ENCODE data around the gene SLC38A6.
"Not testable (repeated sequence)": the region's sequence is repeated elsewhere in the genome, so short reads cannot be mapped to it uniquely, and the experiment has no call there.

SLC38A6 gene

GRCh38 chr14:61051051-61051450 is 70.0 kb downstream of the SLC38A6 start:
- no peak for DNase-seq (ENCODE audit: low read depth)

GRCh38 chr14:61051621-61052020 is 70.6 kb downstream of the SLC38A6 start:
- DNase-seq (ENCODE audit: low read depth) = no peak

GRCh38 chr14:61063461-61063860 is 82.4 kb downstream of the SLC38A6 start:
- DNase-seq (ENCODE audit: low read depth) = no peak

GRCh38 chr14:61064210-61064609 is 83.2 kb downstream of the SLC38A6 start:
- DNase-seq (ENCODE audit: low read depth) = no peak

- no peak for DNase-seq (ENCODE audit: low read depth)
Observed at GRCh38 chr14:61064856-61065255, 83.8 kb downstream of the SLC38A6 start.

- no peak for DNase-seq (ENCODE audit: low read depth)
Observed at GRCh38 chr14:61065656-61066055, 84.6 kb downstream of the SLC38A6 start.

- not testable (repeated sequence) for DNase-seq (ENCODE audit: low read depth)
Observed at GRCh38 chr14:61072442-61072841, 91.4 kb downstream of the SLC38A6 start.

- no peak for DNase-seq (ENCODE audit: low read depth)
Observed at GRCh38 chr14:61074852-61075251, 93.8 kb downstream of the SLC38A6 start.

GRCh38 chr14:61076556-61076955 is 95.5 kb downstream of the SLC38A6 start:
- no peak for DNase-seq (ENCODE audit: low read depth)

- no peak for DNase-seq (ENCODE audit: low read depth)
Observed at GRCh38 chr14:61077437-61077836, 96.4 kb downstream of the SLC38A6 start.

- DNase-seq (ENCODE audit: low read depth) = no peak
Observed at GRCh38 chr14:61077951-61078720, 97.1 kb downstream of the SLC38A6 start.

- no peak for DNase-seq (ENCODE audit: low read depth)
Observed at GRCh38 chr14:61080591-61081010, 99.6 kb downstream of the SLC38A6 start.

GRCh38 chr14:61088081-61088480 is 107.0 kb downstream of the SLC38A6 start:
- no peak for DNase-seq (ENCODE audit: low read depth)

- DNase-seq (ENCODE audit: low read depth) = no peak
Observed at GRCh38 chr14:61089126-61089750, 108.2 kb downstream of the SLC38A6 start.

- DNase-seq (ENCODE audit: low read depth) = no peak
Observed at GRCh38 chr14:61090432-61091216, 109.6 kb downstream of the SLC38A6 start.

- DNase-seq (ENCODE audit: low read depth) = no peak
Observed at GRCh38 chr14:61091657-61092273, 110.7 kb downstream of the SLC38A6 start.

GRCh38 chr14:61098096-61098495 is 117.1 kb downstream of the SLC38A6 start:
- DNase-seq (ENCODE audit: low read depth) = not testable (repeated sequence)

- DNase-seq (ENCODE audit: low read depth) = no peak
Observed at GRCh38 chr14:61098721-61099120, 117.7 kb downstream of the SLC38A6 start.

- no peak for DNase-seq (ENCODE audit: low read depth)
Observed at GRCh38 chr14:61099216-61099835, 118.3 kb downstream of the SLC38A6 start.

- DNase-seq (ENCODE audit: low read depth) = no peak
Observed at GRCh38 chr14:61101803-61102548, 120.9 kb downstream of the SLC38A6 start.
